ENCODE data around the gene ATF6B.

Gene ATF6B

GRCh38 chr6:32127717-32128592 is at the start of gene ATF6B:
ATF6B (minus strand) TSS chr6:32128246; CDS start chr6:32128207, 39 bp downstream.
- DNase-seq (ENCODE audit: low spot score): peak; percentile 98
- no peak for FAIRE-seq

GRCh38 chr6:32177183-32177787 is 49.2 kb upstream of the ATF6B start:
- DNase-seq (ENCODE audit: low spot score): no peak
- no peak for FAIRE-seq

DNA sequence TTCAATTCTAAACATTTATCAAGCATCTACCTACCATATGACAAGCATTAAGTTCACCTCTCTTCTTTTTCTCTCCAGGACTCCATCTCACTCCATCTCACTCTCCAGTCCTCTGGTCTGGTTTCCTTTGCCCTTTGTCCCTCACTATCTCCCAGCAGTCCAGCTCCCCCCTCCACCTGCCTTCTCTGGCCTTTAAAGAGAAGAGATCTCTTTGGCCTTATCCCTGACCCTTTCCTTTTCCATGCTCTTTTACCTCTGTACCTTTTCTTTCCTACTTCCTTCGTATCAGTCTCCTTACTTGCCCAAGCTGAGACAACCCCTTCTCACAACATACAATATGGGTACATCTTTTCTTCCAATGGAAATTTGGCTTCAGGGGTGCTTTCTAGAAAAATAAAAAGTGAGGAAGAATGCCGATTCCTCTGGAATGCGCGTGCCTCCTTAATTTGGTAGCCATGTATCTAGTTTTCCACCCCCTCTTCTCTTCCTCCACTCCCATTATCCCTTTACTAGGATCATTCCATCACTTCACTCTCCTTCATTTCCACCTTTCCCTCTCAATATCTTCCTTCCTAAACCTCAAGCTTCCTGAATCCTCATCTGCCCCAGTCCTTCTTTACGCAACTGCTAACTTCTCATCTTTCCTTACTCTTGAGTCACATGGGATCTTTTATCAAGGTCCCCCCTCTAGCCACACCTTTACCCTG is 48.6 kb upstream of the ATF6B start:
- no peak for DNase-seq (ENCODE audit: low spot score)
- no peak for FAIRE-seq

GRCh38 chr6:32175711-32176475 is 47.8 kb upstream of the ATF6B start, which contains the start of gene AGPAT1:
AGPAT1 (minus strand) TSS chr6:32176084; CDS start chr6:32171496, 4,588 bp downstream.
- FAIRE-seq: no peak

DNA sequence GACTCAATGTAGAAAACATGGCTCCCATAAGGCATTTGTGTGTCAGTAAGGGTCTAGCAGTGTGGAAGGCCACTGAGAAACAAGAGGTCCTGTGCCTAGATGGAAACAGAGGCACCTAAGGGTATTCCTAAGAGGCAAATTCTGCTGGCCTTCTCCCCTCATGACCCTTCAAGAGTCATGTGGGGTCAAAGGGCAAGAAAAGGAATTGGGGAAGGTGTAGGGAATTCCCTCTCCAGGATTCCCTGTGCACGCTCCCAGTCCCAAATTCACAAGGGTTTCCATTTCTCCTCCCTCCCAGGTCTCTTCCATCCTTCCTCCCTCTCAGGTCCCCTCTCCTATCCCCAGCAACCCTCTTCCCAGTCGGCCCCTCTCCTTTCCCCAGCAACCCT is 47.3 kb upstream of the ATF6B start:
- FAIRE-seq (no peak), DNase-seq (ENCODE audit: low spot score) (no peak)

More at GRCh38 chr6:32175711-32176475, 47.8 kb upstream of the ATF6B start, which contains the start of gene AGPAT1:
- DNase-seq (ENCODE audit: low spot score): peak; percentile 97

DNA sequence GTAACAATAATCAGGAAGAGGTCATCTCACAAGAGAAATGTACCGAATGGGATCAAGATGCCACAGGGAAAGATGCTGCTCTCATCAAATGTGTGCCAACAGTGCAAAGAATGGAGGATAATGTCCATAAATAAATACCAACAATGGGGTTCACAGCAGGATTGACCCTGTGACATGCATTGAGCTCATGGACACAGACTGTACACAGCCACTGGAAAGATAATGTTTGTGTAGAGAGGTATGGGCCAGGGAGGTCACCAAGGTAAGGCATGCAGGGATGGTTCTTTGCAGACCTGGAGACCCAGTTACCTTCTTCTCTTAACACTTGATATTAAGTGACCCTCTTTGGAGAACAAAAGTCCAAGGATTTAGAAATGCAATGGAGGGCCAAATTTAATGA is 46.4 kb upstream of the ATF6B start:
- FAIRE-seq (no peak), DNase-seq (ENCODE audit: low spot score) (no peak)

DNA sequence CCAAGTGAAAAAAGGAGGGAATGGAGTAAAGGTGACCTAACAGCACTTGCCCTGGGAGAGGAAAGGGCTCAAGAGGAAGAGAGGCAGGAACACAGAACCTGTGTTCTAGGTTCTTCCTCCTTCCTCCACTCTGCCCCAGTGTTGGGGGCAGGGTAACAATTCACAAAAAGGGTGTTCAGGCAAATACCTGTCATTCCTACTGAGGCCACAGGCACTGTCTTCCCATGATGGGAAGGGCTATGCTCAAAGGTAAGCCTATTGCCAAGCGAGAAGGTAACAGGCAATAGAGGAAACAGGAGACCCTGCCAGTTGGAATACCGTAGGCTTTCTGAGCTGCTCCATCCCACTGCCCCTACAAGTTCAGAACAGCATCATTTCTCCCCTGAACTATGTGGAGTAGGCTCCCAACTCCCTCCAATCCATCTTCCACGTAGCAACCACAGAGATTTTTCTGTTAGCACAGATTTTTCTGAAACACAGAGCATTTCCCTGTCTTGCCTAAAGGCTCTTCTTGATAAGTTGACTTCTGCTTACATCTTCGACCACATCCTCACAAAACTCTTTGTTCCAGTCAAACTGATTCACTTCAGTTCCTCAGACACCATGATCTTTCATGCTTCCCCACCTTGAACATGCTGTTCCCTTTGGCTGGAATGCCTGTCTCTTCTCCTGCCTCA is 45.1 kb upstream of the ATF6B start:
- no peak for FAIRE-seq

DNA sequence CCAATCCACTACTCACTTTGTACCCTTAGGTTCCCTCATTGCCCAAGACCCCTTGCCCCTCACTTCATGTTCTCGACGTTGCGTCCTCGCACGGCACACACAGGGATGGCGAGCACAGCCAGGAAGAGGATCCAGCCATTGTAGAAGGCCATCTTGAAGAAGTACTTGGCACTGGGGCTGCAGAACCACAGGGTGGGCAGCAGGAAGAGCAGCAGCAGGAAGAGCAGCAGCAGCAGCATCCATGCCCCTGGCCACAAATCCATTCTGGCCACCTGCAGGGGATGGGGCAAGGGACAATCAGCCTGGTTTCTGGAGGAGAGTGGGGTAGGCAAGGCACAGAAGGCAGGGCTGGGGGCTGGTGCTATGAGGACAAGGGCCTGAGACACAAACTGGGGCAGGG is 43.2 kb upstream of the ATF6B start:
- no peak for DNase-seq (ENCODE audit: low spot score)
- no peak for FAIRE-seq

More for the DNA sequence above, 45.1 kb upstream of the ATF6B start:
- DNase-seq (ENCODE audit: low spot score): no peak

DNA sequence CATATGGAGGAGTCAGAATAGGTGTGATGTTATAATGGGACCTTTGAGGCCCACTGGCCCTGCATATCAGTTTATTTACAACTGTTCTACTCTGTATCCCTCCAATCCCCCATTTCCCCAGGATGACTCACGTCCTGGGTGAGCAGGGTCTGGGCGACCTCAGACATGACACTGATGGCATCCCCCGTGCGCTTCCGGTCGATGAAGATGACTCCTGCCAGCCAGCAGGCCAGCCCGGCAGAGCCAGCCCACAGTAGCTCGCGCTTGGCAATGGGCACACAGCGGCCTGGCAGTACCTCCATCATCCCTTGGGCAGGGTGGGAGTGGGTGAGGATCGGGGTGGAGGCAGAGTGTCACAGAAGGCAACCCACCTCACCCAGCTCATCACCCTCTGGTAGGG is 42.2 kb upstream of the ATF6B start:
- FAIRE-seq: no peak

GRCh38 chr6:32168807-32169591 is 41.0 kb upstream of the ATF6B start:
- DNase-seq (ENCODE audit: low spot score) (no peak), FAIRE-seq (no peak)

More for the DNA sequence above, 42.2 kb upstream of the ATF6B start:
- DNase-seq (ENCODE audit: low spot score): no peak

GRCh38 chr6:32168350-32168749 is 40.3 kb upstream of the ATF6B start:
- no peak for FAIRE-seq
- DNase-seq (ENCODE audit: low spot score): no peak

GRCh38 chr6:32167761-32168262 is 39.8 kb upstream of the ATF6B start:
- FAIRE-seq: no peak

DNA sequence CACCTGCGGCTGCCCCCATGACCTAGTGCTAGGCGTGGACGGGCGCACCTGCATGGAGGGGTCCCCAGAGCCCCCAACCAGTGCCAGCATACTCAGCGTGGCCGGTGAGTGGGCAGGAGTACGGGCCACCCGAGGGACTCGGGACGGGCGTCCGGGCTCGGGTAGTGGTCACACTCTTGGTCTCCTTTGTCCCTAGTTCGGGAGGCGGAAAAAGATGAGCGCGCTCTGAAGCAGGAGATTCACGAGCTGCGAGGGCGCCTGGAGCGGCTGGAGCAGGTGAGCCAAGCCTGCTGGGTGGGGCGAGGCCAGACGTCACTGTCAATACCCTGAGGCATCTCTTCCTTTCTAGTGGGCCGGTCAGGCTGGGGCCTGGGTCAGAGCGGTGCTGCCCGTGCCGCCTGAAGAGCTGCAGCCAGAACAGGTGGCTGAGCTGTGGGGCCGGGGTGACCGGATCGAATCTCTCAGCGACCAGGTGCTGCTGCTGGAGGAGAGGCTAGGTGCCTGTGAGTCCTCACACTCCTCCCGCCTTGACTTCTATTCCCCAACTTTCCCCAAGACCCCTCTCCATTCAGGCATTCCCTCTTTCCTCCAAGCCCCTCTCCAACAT is 39.2 kb upstream of the ATF6B start:
- DNase-seq (ENCODE audit: low spot score): no peak
- FAIRE-seq: no peak

More at GRCh38 chr6:32167761-32168262, 39.8 kb upstream of the ATF6B start:
- no peak for DNase-seq (ENCODE audit: low spot score)

GRCh38 chr6:32166411-32167061 is 38.5 kb upstream of the ATF6B start:
- no peak for FAIRE-seq

GRCh38 chr6:32164295-32164694 is 36.2 kb upstream of the ATF6B start, which contains the start of gene EGFL8:
EGFL8 (plus strand) TSS chr6:32164595; CDS start chr6:32166166, 1,571 bp downstream.
- FAIRE-seq (no peak), DNase-seq (ENCODE audit: low spot score) (no peak)

More at GRCh38 chr6:32166411-32167061, 38.5 kb upstream of the ATF6B start:
- DNase-seq (ENCODE audit: low spot score): no peak

- no peak for DNase-seq (ENCODE audit: low spot score)
- no peak for FAIRE-seq
Measured at GRCh38 chr6:32163559-32164258, 35.7 kb upstream of the ATF6B start.

DNA sequence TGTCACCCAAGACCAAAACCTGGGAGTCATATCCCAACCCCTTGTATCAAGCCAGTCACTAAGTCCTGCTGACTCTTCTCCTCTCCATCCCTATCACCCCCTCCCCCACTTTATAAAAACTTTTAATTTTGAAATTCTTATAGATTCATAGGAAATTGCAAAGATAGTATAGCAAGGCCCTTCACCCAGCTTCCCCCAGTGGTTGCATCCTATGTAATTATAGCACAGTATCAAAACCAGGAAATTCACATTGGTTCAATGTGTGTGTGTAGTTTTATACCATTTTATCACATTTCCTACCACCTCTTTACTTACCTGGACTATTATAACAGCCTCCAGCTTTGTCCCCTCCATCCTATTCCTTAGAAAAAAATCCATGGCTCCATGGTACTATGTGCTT is 30.0 kb upstream of the ATF6B start:
- DNase-seq (ENCODE audit: low spot score) (no peak), FAIRE-seq (no peak)

DNA sequence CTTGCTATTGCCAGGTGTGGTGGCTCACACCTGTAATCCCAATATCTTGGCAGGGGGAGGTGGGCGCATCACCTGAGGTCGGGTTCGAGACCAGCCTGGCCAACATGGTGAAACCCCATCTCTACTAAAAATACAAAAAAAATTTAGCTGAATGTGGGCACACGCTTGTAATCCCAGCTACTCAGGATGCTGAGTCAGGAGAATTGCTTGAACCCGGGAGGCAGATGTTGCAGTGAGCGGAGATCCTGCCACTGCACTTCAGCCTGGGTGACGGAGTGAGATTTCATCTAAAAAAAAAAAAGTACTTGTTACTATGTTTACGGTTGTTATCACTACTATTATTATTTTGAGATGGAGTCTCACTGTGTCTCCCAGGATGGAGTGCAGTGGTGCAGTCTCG is 28.8 kb upstream of the ATF6B start:
- FAIRE-seq: no peak
- no peak for DNase-seq (ENCODE audit: low spot score)

Measured in urothelium cell line (cell line).